NCI-H128 (cell line): ENCODE results near the gene HLA-DQB1.
"Not testable (repeated sequence)": the region's sequence is repeated elsewhere in the genome, so short reads cannot be mapped to it uniquely, and the experiment has no call there.

Experiments used
- DNase-seq: peaks from one replicate; lab custom pipeline; 2025; ENCODE audit not compliant: unreplicated experiment; lab: John Stamatoyannopoulos, UW

HLA-DQB1 gene

DNA sequence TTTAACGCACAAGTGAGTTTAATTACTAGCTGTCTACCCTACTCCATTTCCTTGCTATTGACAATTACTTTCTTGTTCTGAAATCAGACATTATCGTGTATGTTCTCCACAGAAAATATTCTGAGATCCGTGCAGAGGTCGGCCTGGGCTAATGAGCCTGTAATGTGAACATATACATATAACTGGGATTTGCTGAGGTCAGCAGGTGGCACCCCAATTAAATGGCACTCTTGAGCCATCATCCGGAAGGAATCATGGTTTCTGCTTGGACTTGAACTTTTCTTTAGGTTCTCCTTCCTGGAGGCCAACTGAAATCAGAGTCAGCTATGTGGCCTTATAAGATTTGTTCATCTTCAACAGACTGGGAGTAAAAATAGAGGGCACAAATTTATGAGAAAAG is 3.6 kb downstream of the HLA-DQB1 start:
- DNase-seq, result no peak

- no peak for DNase-seq
Observed at GRCh38 chr6:32662099-32662498, 4.4 kb downstream of the HLA-DQB1 start.

DNA sequence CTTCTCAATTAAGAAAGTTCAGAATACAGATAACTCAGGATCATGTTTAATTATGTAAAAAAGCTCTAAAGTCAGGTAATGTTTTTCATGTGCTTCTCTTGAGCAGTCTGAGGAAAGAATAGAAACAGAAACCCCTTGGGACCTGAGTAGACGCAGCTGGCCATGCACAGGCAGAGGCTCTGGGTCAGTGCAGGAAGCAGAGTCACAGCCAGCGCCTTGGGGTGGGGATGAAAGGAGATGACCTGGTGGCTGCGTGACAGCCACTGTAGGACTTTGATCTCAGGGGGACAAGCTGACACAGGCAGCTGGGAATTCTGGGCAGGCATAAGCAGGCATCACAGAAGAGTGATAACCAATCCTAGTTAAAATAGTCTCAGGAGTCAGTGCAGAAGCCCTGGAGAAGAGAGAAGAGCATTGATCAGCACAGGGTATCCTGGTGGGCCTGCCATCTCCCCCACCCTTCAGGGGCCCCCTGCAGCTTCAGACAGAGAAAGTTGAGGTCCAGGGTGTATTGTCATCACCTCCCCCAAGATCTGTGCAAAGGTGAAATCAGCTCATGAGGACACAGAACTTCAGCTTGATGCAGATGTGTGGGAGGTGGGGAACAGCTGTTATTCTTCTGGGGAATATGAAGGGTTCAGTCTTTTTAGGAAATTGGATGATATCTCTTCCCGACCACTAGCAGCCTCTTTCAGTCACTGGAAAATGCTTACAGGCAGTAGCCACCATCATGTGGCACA is 6.4 kb downstream of the HLA-DQB1 start:
- no peak for DNase-seq

DNA sequence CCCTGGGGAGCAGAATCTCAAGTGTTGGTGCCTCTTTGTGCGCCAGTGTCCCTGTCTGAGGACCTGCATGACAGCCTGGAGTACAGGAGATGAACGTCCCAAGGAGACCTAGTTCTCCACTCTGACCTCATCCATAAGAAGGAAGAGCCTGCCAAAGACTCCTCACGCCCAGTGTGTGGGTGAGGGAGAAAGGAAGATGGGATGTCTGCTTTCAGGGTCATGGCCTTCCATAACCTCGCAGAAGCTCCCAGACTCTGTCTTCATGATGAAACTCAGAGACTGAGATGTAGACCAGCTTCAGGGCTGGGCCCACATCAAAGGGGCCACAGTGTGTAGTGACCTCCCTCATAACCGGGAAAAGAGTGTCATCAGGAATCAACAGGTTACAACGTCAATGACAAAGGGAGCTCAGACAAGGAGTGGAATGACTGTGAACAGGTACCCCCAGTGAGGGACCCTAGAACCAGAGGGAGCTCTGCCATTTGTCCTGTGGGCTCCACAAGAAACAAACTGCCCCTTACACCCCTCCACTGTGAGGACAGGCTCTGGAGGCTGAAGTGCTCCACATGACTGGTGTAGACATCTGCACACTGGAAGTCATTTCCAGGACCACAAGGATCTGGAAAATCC is 8.1 kb downstream of the HLA-DQB1 start:
- DNase-seq, result no peak

DNA sequence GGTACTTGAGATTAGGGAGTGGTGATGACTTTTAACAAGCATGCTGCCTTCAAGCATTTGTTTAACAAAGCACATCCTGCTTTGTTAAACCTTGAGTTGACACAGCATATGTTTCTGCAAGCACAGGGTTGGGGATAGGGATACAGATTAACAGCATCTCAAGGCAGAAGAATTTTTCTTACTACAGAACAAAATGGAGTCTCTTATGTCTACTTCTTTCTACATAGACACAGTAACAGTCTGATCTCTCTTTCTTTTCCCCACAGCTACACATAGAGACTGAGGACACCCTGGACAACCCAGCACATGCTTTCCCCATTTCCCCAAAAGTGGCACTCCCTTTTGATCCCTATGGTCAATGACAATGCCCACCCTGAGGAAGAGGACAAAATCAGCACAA is 8.6 kb downstream of the HLA-DQB1 start:
- not testable (repeated sequence) for DNase-seq

DNA sequence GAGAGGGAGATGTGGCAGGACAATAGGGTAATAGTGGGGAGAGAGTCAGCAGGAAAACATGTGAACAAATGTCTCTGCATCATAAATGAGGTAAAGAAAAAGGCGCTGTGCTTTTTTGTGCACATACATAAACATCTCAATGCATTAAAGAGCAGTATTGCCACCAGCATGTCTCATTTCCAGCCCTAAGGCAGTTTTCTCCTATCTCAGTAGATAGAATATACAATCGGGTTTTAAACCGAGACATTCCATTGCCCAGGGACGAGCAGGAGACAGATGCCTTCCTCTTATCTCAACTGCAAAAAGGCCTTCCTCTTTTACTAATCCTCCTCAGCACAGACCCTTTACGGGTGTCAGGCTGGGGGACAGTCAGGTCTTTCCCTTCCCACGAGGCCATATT is 9.1 kb downstream of the HLA-DQB1 start:
- not testable (repeated sequence) for DNase-seq

GRCh38 chr6:32655203-32655710 is 11.2 kb downstream of the HLA-DQB1 start:
- no peak for DNase-seq

GRCh38 chr6:32645047-32645703 is 21.3 kb downstream of the HLA-DQB1 start:
- DNase-seq, result no peak

GRCh38 chr6:32643904-32644303 is 22.6 kb downstream of the HLA-DQB1 start:
- no peak for DNase-seq

DNA sequence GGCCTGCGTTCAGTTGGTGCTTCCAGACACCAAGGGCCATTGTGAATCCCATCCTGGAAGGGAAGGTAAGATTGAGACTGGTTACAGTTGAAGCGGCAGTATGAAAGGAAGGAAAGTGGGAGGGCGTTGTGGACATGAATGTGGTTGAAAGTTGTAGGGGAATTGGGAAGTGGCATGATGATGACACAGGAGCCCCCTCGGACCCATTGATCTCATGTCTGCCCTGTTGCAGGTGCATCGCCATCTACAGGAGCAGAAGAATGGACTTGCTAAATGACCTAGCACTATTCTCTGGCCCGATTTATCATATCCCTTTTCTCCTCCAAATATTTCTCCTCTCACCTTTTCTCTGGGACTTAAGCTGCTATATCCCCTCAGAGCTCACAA is 23.7 kb downstream of the HLA-DQB1 start:
- no peak for DNase-seq

- not testable (repeated sequence) for DNase-seq
Observed at GRCh38 chr6:32641785-32642719, 24.4 kb downstream of the HLA-DQB1 start.

- no peak for DNase-seq
Observed at GRCh38 chr6:32641122-32641521, 25.3 kb downstream of the HLA-DQB1 start.

DNA sequence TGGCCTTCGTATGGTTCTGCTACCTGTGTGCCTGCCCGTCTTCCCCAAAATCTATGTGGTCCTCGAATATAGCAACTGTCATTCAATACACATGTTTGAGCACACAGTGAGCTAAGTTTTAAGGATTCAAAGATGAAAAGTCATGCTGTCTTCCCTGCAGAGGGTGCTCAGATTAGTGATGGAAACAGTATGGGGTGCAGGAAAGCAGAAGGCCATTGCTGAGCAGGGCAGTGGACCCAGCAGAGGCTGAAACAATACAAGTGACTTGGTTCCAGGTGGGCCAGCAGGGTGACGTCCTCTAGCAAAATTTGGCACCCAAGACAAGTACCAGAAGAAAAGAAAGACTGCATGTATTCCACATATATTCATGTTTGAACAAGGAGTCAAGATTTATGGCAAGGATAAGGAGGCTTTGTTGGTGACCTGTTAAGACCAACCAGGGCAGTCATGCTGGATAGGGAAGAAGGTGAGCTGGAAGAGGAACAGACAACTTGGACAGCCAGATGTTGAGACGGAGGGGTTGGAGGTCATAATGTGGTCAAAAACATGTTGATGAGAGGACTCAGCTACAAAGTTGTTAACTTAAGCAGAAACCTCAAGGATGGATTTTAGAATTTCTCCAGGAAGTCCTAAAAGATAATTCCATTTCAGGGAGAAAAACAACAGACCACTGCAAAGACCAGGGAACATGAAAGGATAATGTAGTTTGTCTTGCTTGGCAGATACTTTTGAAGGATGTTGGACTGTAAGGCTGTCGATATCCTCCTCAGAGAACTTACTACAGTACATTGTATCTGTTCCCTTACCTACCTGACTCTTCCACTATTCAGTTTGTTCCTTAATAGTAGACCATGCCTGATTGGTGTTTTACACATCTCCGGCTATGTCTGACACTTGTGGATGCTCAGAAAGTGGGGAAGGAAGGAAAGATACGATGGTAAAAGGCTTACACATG is 26.7 kb downstream of the HLA-DQB1 start:
- no peak for DNase-seq

DNA sequence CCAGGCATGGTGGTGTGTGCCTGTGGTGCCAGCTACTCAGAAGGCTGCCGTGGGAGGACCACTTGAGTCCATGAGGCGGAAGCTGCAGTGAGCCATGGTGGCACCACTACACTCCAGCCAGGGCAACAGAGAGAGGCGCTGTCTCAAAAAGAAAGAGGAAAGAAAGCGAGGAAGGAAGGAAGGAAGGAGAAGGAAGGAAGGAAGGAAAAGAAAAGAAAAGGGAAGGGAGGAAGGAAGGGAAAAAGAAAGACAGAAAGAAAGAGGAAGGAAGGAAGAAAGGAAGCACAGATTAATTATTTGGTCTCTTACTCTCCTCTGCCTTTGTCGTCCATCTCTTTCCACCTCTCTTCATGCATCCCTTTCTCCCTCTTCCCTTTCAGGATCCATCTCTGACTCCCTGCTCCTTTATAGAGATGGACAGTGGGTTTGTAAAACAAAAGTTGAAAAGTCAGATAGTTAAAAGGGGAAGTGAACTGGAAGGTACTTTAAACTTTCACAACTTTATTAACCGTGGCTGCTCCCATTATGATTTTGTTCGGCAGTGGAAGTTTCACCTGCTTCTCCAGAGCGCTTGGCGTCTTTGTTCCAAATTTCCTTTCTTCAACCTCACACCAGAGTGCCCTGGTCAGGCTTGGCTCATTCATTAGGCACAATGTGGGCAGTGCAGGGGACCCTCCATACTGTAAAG is 27.8 kb downstream of the HLA-DQB1 start:
- DNase-seq, result no peak

- DNase-seq, result no peak
Observed at GRCh38 chr6:32637883-32638282, 28.6 kb downstream of the HLA-DQB1 start.

DNA sequence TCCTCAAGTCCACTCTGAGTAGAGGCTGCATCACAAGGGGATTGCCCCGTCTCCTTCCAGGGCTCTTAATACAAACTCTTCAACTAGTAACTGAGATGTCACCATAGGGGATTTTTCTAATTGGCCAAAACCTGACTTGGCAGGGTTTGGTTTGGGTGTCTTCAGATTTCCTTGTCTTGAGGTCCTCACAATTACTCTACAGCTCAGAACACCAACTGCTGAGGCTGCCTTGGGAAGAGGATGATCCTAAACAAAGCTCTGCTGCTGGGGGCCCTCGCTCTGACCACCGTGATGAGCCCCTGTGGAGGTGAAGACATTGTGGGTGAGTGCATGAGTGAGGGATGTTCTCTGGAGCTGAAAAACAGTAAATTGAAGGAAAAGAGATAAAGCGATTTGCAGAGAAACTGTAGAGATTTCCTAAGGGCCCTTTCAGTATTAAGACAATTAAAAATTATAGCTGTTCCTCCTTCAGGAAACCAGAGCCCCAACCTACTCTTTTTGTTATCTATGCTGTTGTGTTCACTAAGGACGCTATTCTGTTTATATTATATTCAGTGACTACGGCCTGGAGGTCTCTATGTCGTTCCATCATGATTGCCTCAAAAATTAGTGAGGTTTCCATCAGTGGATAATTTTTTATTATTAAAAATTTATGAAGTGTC is 29.1 kb downstream of the HLA-DQB1 start, which contains the start of gene HLA-DQA1:
HLA-DQA1 (plus strand) TSS at position 188 of the 662 bp plus-strand sequence; CDS start at position 241, 53 bp downstream.
- no peak for DNase-seq

DNA sequence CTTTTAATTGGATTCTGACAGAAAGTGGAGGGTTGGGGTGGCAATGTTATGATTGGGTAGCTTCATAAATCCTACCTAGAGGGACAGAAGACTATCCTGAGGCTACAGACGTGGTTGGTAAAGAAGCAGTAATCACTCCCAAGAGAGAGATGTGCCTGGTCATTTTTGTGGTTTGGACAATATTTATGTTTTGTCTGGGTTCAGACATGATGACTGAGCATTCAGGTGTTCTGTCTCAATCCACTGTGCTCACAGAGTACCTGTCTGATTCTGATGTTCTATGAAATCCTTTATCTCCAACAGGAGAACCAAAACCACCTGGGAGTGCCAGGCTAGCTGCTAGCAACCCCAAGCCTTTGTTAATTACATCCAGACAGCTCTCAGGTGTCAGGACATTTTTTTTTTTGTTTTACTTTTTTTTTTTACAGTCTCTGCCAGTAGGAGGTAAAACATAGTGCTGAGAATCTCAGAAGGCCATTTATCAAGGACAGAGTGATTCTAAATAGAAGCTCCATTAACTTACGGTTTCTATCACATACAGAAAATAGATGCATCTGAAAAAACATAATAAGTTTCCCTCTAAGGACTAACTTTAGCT is 30.8 kb downstream of the HLA-DQB1 start:
- DNase-seq, result no peak

DNA sequence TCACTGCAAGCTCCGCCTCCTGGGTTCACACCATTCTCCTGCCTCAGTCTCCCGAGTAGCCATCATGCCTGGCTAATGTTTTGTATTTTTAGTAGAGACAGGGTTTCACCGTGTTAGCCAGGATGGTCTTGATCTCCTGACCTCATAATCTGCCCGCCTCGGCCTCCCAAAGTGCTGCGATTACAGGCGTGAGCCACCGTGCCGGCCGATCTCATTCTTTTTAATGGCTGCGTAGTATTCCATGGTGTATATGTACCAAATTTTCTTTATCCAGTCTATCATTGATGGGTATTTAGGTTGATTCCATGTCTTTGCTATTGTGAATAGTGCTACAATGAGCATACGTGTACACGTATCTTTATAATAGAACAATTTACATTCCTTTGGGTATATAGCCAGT is 36.7 kb downstream of the HLA-DQB1 start:
- not testable (repeated sequence) for DNase-seq
